ENCODE data around the gene SPATA18. TPM values are rescaled to one million over a fixed set of nuclear protein-coding genes. Genes with fewer than 3 reads are reported as not detected.
A peak's percentile ranks its signal among the peaks of the same experiment; 100 is the strongest.
"Not testable (repeated sequence)": the region's sequence is repeated elsewhere in the genome, so short reads cannot be mapped to it uniquely, and the experiment has no call there.

The SPATA18 gene
- total and polyA plus RNA-seq, 11 donors = 0.23 to 5.7 (median 1.7) TPM

- Histone ChIP-seq H3K9me3 (no peaks in the 10 kb centered on the region), H3K4me1 (peaks cover 0 to 6% (median 0%) of the 10 kb centered on the region in 12 donors), H3K27ac (no peak overlapping the region), H3K36me3 (peaks cover 0 to 12% (median 0%) of the 10 kb centered on the region in 9 donors), H3K27me3 (peaks cover 0 to 13% (median 0%) of the 10 kb centered on the region in 9 donors), H3K4me3 (peak overlapping the region in 8 of 12 donors; percentile 7 to 30 (median 13))
- peak in 3 of 4 donors; percentile 57 to 80 (median 65) for ATAC-seq
- intact Hi-C loops (cut with DNase I) = no loop called here
- WGBS, 4 donors = 8 to 14% (median 13%) methylated on average over 23 to 26 of the region's 26 CpGs
- peak in 1 of 12 donors; percentile 6 for TF ChIP-seq CTCF (IDR thresholded peaks at IDR 0.05)
- TF ChIP-seq POLR2A (IDR thresholded peaks at IDR 0.05) = no peak
- peak in 3 of 5 donors; percentile 20 to 70 (median 29) for DNase-seq
Measured at GRCh38 chr4:52076731-52077130, 25.6 kb downstream of the SPATA18 start.

- peaks cover 0 to 6% (median 0%) of the 10 kb centered on the region in 12 donors for H3K4me1 ChIP-seq
- H3K27ac ChIP-seq = no peak overlapping the region
- ATAC-seq = no peak
- H3K9me3 ChIP-seq = no peaks in the 10 kb centered on the region
- H3K4me3 ChIP-seq = no peak overlapping the region
- 52 to 74% (median 62%) methylated on average over 2 of the region's 2 CpGs for WGBS, 4 donors
- intact Hi-C loops (cut with DNase I) = no loop called here
- H3K36me3 ChIP-seq = peaks cover 0 to 17% (median 0%) of the 10 kb centered on the region in 9 donors
- no peak for DNase-seq
- H3K27me3 ChIP-seq = peaks cover 0 to 13% (median 0%) of the 10 kb centered on the region in 9 donors
- TF ChIP-seq CTCF (IDR thresholded peaks at IDR 0.05) (no peak), POLR2A (IDR thresholded peaks at IDR 0.05) (no peak)
Measured at GRCh38 chr4:52079659-52080058, 28.6 kb downstream of the SPATA18 start.

GRCh38 chr4:52081216-52081615, 30.1 kb downstream of the SPATA18 start:
- TF ChIP-seq CTCF (IDR thresholded peaks at IDR 0.05) (no peak), POLR2A (IDR thresholded peaks at IDR 0.05) (no peak)
- Histone ChIP-seq H3K9me3 (no peaks in the 10 kb centered on the region), H3K4me1 (peaks cover 0 to 6% (median 0%) of the 10 kb centered on the region in 12 donors), H3K27ac (no peak overlapping the region), H3K27me3 (peaks cover 0 to 11% (median 0%) of the 10 kb centered on the region in 9 donors), H3K4me3 (no peak overlapping the region), H3K36me3 (peaks cover 0 to 17% (median 0%) of the 10 kb centered on the region in 9 donors)
- no peak for DNase-seq
- intact Hi-C loops (cut with DNase I) = no loop called here
- ATAC-seq = no peak

GRCh38 chr4:52086425-52086824, 35.3 kb downstream of the SPATA18 start:
- ATAC-seq; H3K4me1 ChIP-seq; intact Hi-C loops (cut with DNase I); H3K36me3 ChIP-seq; H3K4me3 ChIP-seq; H3K27me3 ChIP-seq; DNase-seq; H3K27ac ChIP-seq: not testable (repeated sequence)
- peaks cover 0 to 14% (median 0%) of the 10 kb centered on the region in 12 donors for H3K9me3 ChIP-seq
- 93 to 100% (median 95%) methylated on average over 1 of the region's 1 CpG for WGBS, 4 donors

GRCh38 chr4:52091801-52092200, 40.7 kb downstream of the SPATA18 start:
- Histone ChIP-seq H3K4me1 (no peaks in the 10 kb centered on the region), H3K27ac (no peak overlapping the region), H3K36me3 (no peaks in the 10 kb centered on the region), H3K9me3 (peaks cover 0 to 11% (median 0%) of the 10 kb centered on the region in 12 donors), H3K4me3 (no peak overlapping the region), H3K27me3 (no peaks in the 10 kb centered on the region)
- TF ChIP-seq CTCF (IDR thresholded peaks at IDR 0.05) (no peak), POLR2A (IDR thresholded peaks at IDR 0.05) (no peak)
- 72 to 79% (median 77%) methylated on average over 3 to 5 of the region's 5 CpGs for WGBS, 4 donors
- ATAC-seq = no peak
- intact Hi-C loops (cut with DNase I) = no loop called here
- no peak for DNase-seq
